Measurements from ENCODE around the gene NPNT.
"Not testable (repeated sequence)": the region's sequence is repeated elsewhere in the genome, so short reads cannot be mapped to it uniquely, and the experiment has no call there.

The NPNT gene

GRCh38 chr4:105894660-105895582 is at the start of gene NPNT:
NPNT (plus strand) TSS chr4:105895471; CDS start chr4:105895653, 182 bp downstream.
- no peak for DNase-seq (ENCODE audit: low spot score)

GRCh38 chr4:105845559-105845958 is 49.7 kb upstream of the NPNT start:
- no peak for DNase-seq (ENCODE audit: low spot score)

GRCh38 chr4:105848359-105848758 is 46.9 kb upstream of the NPNT start:
- not testable (repeated sequence) for DNase-seq (ENCODE audit: low spot score)

- DNase-seq (ENCODE audit: low spot score), result no peak
These were observed 44.1 kb upstream of the NPNT start for GRCh38 chr4:105851196-105851595.

GRCh38 chr4:105852230-105852629 is 43.0 kb upstream of the NPNT start:
- not testable (repeated sequence) for DNase-seq (ENCODE audit: low spot score)

- DNase-seq (ENCODE audit: low spot score), result no peak
These were observed 36.7 kb upstream of the NPNT start for GRCh38 chr4:105858466-105859040.

- no peak for DNase-seq (ENCODE audit: low spot score)
These were observed 36.0 kb upstream of the NPNT start for GRCh38 chr4:105859233-105859632.

GRCh38 chr4:105870963-105871362 is 24.3 kb upstream of the NPNT start:
- DNase-seq (ENCODE audit: low spot score), result no peak

GRCh38 chr4:105871997-105872396 is 23.3 kb upstream of the NPNT start:
- no peak for DNase-seq (ENCODE audit: low spot score)

GRCh38 chr4:105875233-105875632 is 20.0 kb upstream of the NPNT start:
- no peak for DNase-seq (ENCODE audit: low spot score)

GRCh38 chr4:105878668-105879067 is 16.6 kb upstream of the NPNT start:
- DNase-seq (ENCODE audit: low spot score), result no peak

- no peak for DNase-seq (ENCODE audit: low spot score)
These were observed 7.8 kb upstream of the NPNT start for GRCh38 chr4:105887508-105887907.

GRCh38 chr4:105895583-105896460 is 551 bp downstream of the NPNT start:
- no peak for DNase-seq (ENCODE audit: low spot score)

GRCh38 chr4:105896461-105896942 is 1.2 kb downstream of the NPNT start:
- DNase-seq (ENCODE audit: low spot score), result no peak

GRCh38 chr4:105896984-105897775 is 1.9 kb downstream of the NPNT start:
- no peak for DNase-seq (ENCODE audit: low spot score)

GRCh38 chr4:105900541-105900940 is 5.3 kb downstream of the NPNT start:
- no peak for DNase-seq (ENCODE audit: low spot score)

- DNase-seq (ENCODE audit: low spot score), result no peak
These were observed 7.4 kb downstream of the NPNT start for GRCh38 chr4:105902550-105903262.

GRCh38 chr4:105909787-105910281 is 14.6 kb downstream of the NPNT start:
- DNase-seq (ENCODE audit: low spot score), result no peak

- no peak for DNase-seq (ENCODE audit: low spot score)
These were observed 16.2 kb downstream of the NPNT start for GRCh38 chr4:105911426-105911825.

GRCh38 chr4:105912633-105913032 is 17.4 kb downstream of the NPNT start:
- no peak for DNase-seq (ENCODE audit: low spot score)
